ENCODE results near the gene SSBP2. TPM values are rescaled to one million over a fixed set of nuclear protein-coding genes. Genes with fewer than 3 reads are reported as not detected.

The SSBP2 gene
- total and polyA plus RNA-seq, 4 donors: 36.2 to 92.0 (median 67.3) TPM

DNA sequence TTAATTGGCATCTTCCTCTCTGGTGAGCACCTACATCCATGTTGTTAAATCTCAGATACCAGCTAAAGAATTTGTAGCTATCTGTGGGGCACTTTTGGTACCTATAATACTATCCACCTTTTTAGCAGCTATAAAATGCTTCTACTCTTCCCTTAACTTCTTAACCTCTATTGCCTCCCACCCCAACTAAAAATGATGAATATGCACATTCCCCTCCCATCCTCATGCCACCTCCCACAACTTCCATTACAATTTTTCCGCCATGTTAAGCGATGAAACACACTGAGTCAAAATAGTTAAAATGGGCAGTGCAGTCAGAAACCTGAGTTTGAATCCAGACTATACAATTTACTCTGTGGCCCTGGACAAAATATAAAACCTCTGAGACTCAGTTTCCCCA is 10.1 kb downstream of the SSBP2 start:
- intact Hi-C loops (cut with DNase I): loop anchor here in 1 of 2 donors (10.0 kb wide), 1 partner anchor 424 kb away; no protein-coding TSS in a partner anchor
- Histone ChIP-seq H3K4me3 (ENCODE audit: low read length in 2 of 2) (no peak overlapping the region), H3K4me1 (ENCODE audit: control insufficient read depth in 1 of 2, insufficient read depth in 2 of 2, low read length in 2 of 2) (no peaks in the 10 kb centered on the region), H3K27me3 (ENCODE audit: control insufficient read depth in 1 of 2, insufficient read depth in 2 of 2, low read length in 1 of 2) (no peaks in the 10 kb centered on the region), H3K36me3 (ENCODE audit: control insufficient read depth in 1 of 2, insufficient read depth in 2 of 2, low read length in 1 of 2) (no peaks in the 10 kb centered on the region), H3K9me3 (ENCODE audit: control insufficient read depth, low read length) (no peaks in the 10 kb centered on the region), H3K27ac (ENCODE audit: low read depth in 1 of 2, low read length in 2 of 2) (no peak overlapping the region)
- 97 to 100% methylated on average over 2 of the region's 2 CpGs for WGBS, 2 donors
- no peak for ATAC-seq (ENCODE audit: low FRiP score)
- no peak for DNase-seq

- H3K9me3 ChIP-seq (ENCODE audit: control insufficient read depth, low read length): no peaks in the 10 kb centered on the region
- no peaks in the 10 kb centered on the region for H3K4me1 ChIP-seq (ENCODE audit: control insufficient read depth in 1 of 2, insufficient read depth in 2 of 2, low read length in 2 of 2)
- 88 to 91% methylated on average over 2 of the region's 2 CpGs for WGBS, 2 donors
- H3K4me3 ChIP-seq (ENCODE audit: low read length in 2 of 2): no peak overlapping the region
- H3K27me3 ChIP-seq (ENCODE audit: control insufficient read depth in 1 of 2, insufficient read depth in 2 of 2, low read length in 1 of 2): no peaks in the 10 kb centered on the region
- H3K36me3 ChIP-seq (ENCODE audit: control insufficient read depth in 1 of 2, insufficient read depth in 2 of 2, low read length in 1 of 2): no peaks in the 10 kb centered on the region
- intact Hi-C loops (cut with DNase I): no loop called here
- H3K27ac ChIP-seq (ENCODE audit: low read depth in 1 of 2, low read length in 2 of 2): no peak overlapping the region
- no peak for ATAC-seq (ENCODE audit: low FRiP score)
- no peak for DNase-seq
Observed at GRCh38 chr5:81739291-81739690, 11.6 kb downstream of the SSBP2 start.

GRCh38 chr5:81729276-81729675 is 21.6 kb downstream of the SSBP2 start:
- Histone ChIP-seq H3K9me3 (ENCODE audit: control insufficient read depth, low read length) (no peaks in the 10 kb centered on the region), H3K27ac (ENCODE audit: low read depth in 1 of 2, low read length in 2 of 2) (no peak overlapping the region), H3K4me1 (ENCODE audit: control insufficient read depth in 1 of 2, insufficient read depth in 2 of 2, low read length in 2 of 2) (peaks cover 3 to 7% of the 10 kb centered on the region in 2 donors), H3K4me3 (ENCODE audit: low read length in 2 of 2) (no peak overlapping the region), H3K27me3 (ENCODE audit: control insufficient read depth in 1 of 2, insufficient read depth in 2 of 2, low read length in 1 of 2) (no peaks in the 10 kb centered on the region), H3K36me3 (ENCODE audit: control insufficient read depth in 1 of 2, insufficient read depth in 2 of 2, low read length in 1 of 2) (no peaks in the 10 kb centered on the region)
- DNase-seq (no peak), ATAC-seq (ENCODE audit: low FRiP score) (no peak)
- intact Hi-C loops (cut with DNase I): no loop called here
- WGBS, 2 donors: 70 to 76% methylated on average over 1 of the region's 1 CpG

GRCh38 chr5:81728301-81728700 is 22.6 kb downstream of the SSBP2 start:
- Histone ChIP-seq H3K27ac (ENCODE audit: low read depth in 1 of 2, low read length in 2 of 2) (no peak overlapping the region), H3K4me1 (ENCODE audit: control insufficient read depth in 1 of 2, insufficient read depth in 2 of 2, low read length in 2 of 2) (peaks cover 3 to 7% of the 10 kb centered on the region in 2 donors), H3K27me3 (ENCODE audit: control insufficient read depth in 1 of 2, insufficient read depth in 2 of 2, low read length in 1 of 2) (no peaks in the 10 kb centered on the region), H3K9me3 (ENCODE audit: control insufficient read depth, low read length) (no peaks in the 10 kb centered on the region), H3K36me3 (ENCODE audit: control insufficient read depth in 1 of 2, insufficient read depth in 2 of 2, low read length in 1 of 2) (no peaks in the 10 kb centered on the region), H3K4me3 (ENCODE audit: low read length in 2 of 2) (no peak overlapping the region)
- intact Hi-C loops (cut with DNase I): no loop called here
- ATAC-seq (ENCODE audit: low FRiP score): no peak
- WGBS, 2 donors: 97% methylated on average over 3 of the region's 3 CpGs
- DNase-seq: no peak

GRCh38 chr5:81726297-81726696 is 24.6 kb downstream of the SSBP2 start:
- Histone ChIP-seq H3K36me3 (ENCODE audit: control insufficient read depth in 1 of 2, insufficient read depth in 2 of 2, low read length in 1 of 2) (no peaks in the 10 kb centered on the region), H3K4me3 (ENCODE audit: low read length in 2 of 2) (no peak overlapping the region), H3K27me3 (ENCODE audit: control insufficient read depth in 1 of 2, insufficient read depth in 2 of 2, low read length in 1 of 2) (no peaks in the 10 kb centered on the region), H3K9me3 (ENCODE audit: control insufficient read depth, low read length) (no peaks in the 10 kb centered on the region), H3K4me1 (ENCODE audit: control insufficient read depth in 1 of 2, insufficient read depth in 2 of 2, low read length in 2 of 2) (peaks cover 1 to 11% of the 10 kb centered on the region in 2 donors), H3K27ac (ENCODE audit: low read depth in 1 of 2, low read length in 2 of 2) (no peak overlapping the region)
- ATAC-seq (ENCODE audit: low FRiP score) (no peak), DNase-seq (no peak)
- WGBS, 2 donors: 0 to 5% methylated on average over 1 of the region's 1 CpG
- intact Hi-C loops (cut with DNase I): no loop called here

GRCh38 chr5:81724571-81724970 is 26.3 kb downstream of the SSBP2 start:
- Histone ChIP-seq H3K4me3 (ENCODE audit: low read length in 2 of 2) (no peak overlapping the region), H3K9me3 (ENCODE audit: control insufficient read depth, low read length) (no peaks in the 10 kb centered on the region), H3K4me1 (ENCODE audit: control insufficient read depth in 1 of 2, insufficient read depth in 2 of 2, low read length in 2 of 2) (peaks cover 1 to 15% of the 10 kb centered on the region in 2 donors), H3K27me3 (ENCODE audit: control insufficient read depth in 1 of 2, insufficient read depth in 2 of 2, low read length in 1 of 2) (no peaks in the 10 kb centered on the region), H3K27ac (ENCODE audit: low read depth in 1 of 2, low read length in 2 of 2) (no peak overlapping the region), H3K36me3 (ENCODE audit: control insufficient read depth in 1 of 2, insufficient read depth in 2 of 2, low read length in 1 of 2) (no peaks in the 10 kb centered on the region)
- 88 to 90% methylated on average over 5 of the region's 5 CpGs for WGBS, 2 donors
- no peak for ATAC-seq (ENCODE audit: low FRiP score)
- DNase-seq: no peak
- intact Hi-C loops (cut with DNase I): no loop called here

DNA sequence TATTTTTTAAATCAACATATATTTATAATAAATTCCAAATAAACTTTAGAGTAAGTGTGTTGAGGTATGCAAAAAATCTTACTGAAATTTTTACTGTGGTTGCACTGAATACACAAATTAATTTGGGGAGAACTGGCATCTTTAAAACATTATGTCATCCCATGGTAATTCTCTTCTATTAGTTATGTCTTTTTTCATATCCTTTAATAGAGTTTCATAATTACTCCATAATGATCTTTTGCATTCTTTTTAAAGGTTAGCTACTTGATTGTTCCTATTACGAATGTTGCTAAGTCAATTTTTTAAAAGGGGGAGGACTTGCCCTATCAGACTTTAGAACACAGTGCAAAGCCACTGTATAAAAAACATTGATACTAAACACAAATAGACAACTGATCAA is 26.8 kb downstream of the SSBP2 start:
- H3K36me3 ChIP-seq (ENCODE audit: control insufficient read depth in 1 of 2, insufficient read depth in 2 of 2, low read length in 1 of 2): no peaks in the 10 kb centered on the region
- no peak overlapping the region for H3K4me3 ChIP-seq (ENCODE audit: low read length in 2 of 2)
- no peak overlapping the region for H3K27ac ChIP-seq (ENCODE audit: low read depth in 1 of 2, low read length in 2 of 2)
- no peaks in the 10 kb centered on the region for H3K27me3 ChIP-seq (ENCODE audit: control insufficient read depth in 1 of 2, insufficient read depth in 2 of 2, low read length in 1 of 2)
- DNase-seq (no peak), ATAC-seq (ENCODE audit: low FRiP score) (no peak)
- intact Hi-C loops (cut with DNase I): no loop called here
- H3K4me1 ChIP-seq (ENCODE audit: control insufficient read depth in 1 of 2, insufficient read depth in 2 of 2, low read length in 2 of 2): peaks cover 1 to 19% of the 10 kb centered on the region in 2 donors
- WGBS, 2 donors: 86 to 92% methylated on average over 1 of the region's 1 CpG
- no peaks in the 10 kb centered on the region for H3K9me3 ChIP-seq (ENCODE audit: control insufficient read depth, low read length)

DNA sequence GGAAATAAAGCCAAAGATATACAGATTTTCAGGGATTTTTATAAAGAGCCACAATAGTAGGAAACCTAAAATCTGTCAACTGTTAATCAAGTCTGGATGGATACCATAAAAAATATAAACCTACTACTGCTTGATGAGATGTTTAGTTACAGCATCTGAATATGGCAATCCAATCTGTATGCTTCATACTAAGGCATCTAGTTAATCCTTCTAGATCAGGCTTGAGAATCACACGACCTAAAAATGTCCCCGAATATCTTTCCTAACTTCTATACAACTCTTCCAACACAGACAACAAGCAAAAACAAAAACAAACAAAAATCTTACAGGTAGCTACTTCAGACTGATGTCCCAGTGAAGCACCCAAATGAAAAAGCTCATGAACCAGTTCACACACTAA is 29.8 kb downstream of the SSBP2 start:
- no peaks in the 10 kb centered on the region for H3K36me3 ChIP-seq (ENCODE audit: control insufficient read depth in 1 of 2, insufficient read depth in 2 of 2, low read length in 1 of 2)
- 85 to 92% methylated on average over 2 of the region's 2 CpGs for WGBS, 2 donors
- ATAC-seq (ENCODE audit: low FRiP score) (no peak), DNase-seq (no peak)
- intact Hi-C loops (cut with DNase I): no loop called here
- H3K4me3 ChIP-seq (ENCODE audit: low read length in 2 of 2): no peak overlapping the region
- no peaks in the 10 kb centered on the region for H3K27me3 ChIP-seq (ENCODE audit: control insufficient read depth in 1 of 2, insufficient read depth in 2 of 2, low read length in 1 of 2)
- H3K9me3 ChIP-seq (ENCODE audit: control insufficient read depth, low read length): no peaks in the 10 kb centered on the region
- peaks cover 2 to 14% of the 10 kb centered on the region in 2 donors for H3K4me1 ChIP-seq (ENCODE audit: control insufficient read depth in 1 of 2, insufficient read depth in 2 of 2, low read length in 2 of 2)
- no peak overlapping the region for H3K27ac ChIP-seq (ENCODE audit: low read depth in 1 of 2, low read length in 2 of 2)

GRCh38 chr5:81719743-81720345 is 31.1 kb downstream of the SSBP2 start:
- intact Hi-C loops (cut with DNase I): no loop called here
- no peak overlapping the region for H3K27ac ChIP-seq (ENCODE audit: low read depth in 1 of 2, low read length in 2 of 2)
- DNase-seq (no peak), ATAC-seq (ENCODE audit: low FRiP score) (peak; percentile 26)
- 67 to 75% methylated on average over 1 of the region's 1 CpG for WGBS, 2 donors
- peaks cover 2 to 14% of the 10 kb centered on the region in 2 donors for H3K4me1 ChIP-seq (ENCODE audit: control insufficient read depth in 1 of 2, insufficient read depth in 2 of 2, low read length in 2 of 2)
- no peak overlapping the region for H3K4me3 ChIP-seq (ENCODE audit: low read length in 2 of 2)
- H3K36me3 ChIP-seq (ENCODE audit: control insufficient read depth in 1 of 2, insufficient read depth in 2 of 2, low read length in 1 of 2): no peaks in the 10 kb centered on the region
- no peaks in the 10 kb centered on the region for H3K27me3 ChIP-seq (ENCODE audit: control insufficient read depth in 1 of 2, insufficient read depth in 2 of 2, low read length in 1 of 2)
- no peaks in the 10 kb centered on the region for H3K9me3 ChIP-seq (ENCODE audit: control insufficient read depth, low read length)
